GM12892 (cell line): ENCODE results near the gene ALOX15B.
A peak's percentile ranks its signal among the peaks of the same experiment; 100 is the strongest.

Experiments used
- DNase-seq: peaks from one replicate; pipeline ENCODE4 v3.0.0; 2011; ENCODE audit not compliant: insufficient read length
- FAIRE-seq: peaks from 2 replicates; lab custom pipeline; 2011; peaks lifted over from hg19 to GRCh38; lab: Jason Lieb, UNC
- POLR2A ChIP-seq: IDR thresholded peaks from 2 replicates; pipeline ENCODE4 v1.6.1; 2011; ENCODE audit warnings: low read depth, low read length, control low read depth
- POLR2AphosphoS5 ChIP-seq: IDR thresholded peaks from 2 replicates; pipeline ENCODE4 v1.6.1; 2011; ENCODE audit warnings: low read depth, low read length, control low read depth
- TAF1 ChIP-seq: IDR thresholded peaks from 2 replicates; pipeline ENCODE4 v1.6.1; 2011; ENCODE audit warnings: low read depth, mild to moderate bottlenecking, control low read depth, low read length, borderline replicate concordance

The ALOX15B gene

GRCh38 chr17:8080799-8081219 lies 42.0 kb downstream of the ALOX15B start:
- no peak for FAIRE-seq

DNA sequence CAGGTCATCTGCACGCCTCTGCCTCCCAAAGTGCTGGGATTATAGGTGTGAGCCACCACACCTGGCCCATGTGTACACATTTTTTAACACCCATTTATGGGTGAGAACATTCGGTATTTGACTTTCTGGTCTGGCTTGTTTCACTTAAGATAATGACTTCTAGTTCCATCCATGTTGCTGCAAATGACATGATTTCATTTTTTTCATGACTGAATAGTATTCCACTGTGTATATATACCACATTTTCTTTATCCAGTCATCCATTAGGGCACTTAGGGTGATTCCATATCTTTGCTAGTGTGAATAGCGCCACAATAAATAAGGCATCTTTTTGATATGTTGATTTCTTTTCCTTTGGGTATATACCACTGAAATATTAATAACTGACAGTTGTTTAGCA lies 43.0 kb downstream of the ALOX15B start:
- TF ChIP-seq POLR2A = no peak
- no peak for TF ChIP-seq TAF1
- no peak for TF ChIP-seq POLR2AphosphoS5
- DNase-seq (no peak), FAIRE-seq (no peak)

More at GRCh38 chr17:8080799-8081219, 42.0 kb downstream of the ALOX15B start:
- TF ChIP-seq POLR2AphosphoS5 (no peak), TAF1 (no peak), POLR2A (no peak)
- DNase-seq = no peak

GRCh38 chr17:8082292-8082691 lies 43.4 kb downstream of the ALOX15B start:
- no peak for FAIRE-seq
- TF ChIP-seq POLR2A (no peak), POLR2AphosphoS5 (no peak), TAF1 (no peak)
- no peak for DNase-seq

DNA sequence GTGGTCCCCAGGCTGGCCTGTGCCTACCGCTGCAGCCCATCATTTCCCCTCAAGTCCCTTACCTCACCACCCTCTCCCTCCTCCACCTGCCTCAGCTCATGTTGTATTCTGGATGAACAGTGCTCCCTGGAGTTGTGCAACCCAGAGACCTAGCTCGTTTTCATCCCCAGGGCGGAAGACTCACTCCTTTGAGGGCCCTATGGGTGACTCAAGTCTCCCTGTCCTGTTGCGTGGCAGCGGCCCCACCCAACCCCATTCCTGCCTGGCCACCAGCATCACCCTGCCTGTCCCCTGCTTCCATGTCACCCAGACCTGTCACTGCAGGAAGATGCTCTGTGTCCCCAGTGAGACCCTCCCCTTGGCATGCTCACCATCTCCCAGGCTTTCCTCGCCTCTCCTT lies 45.4 kb downstream of the ALOX15B start:
- DNase-seq (no peak), FAIRE-seq (no peak)
- TF ChIP-seq POLR2AphosphoS5 (no peak), TAF1 (no peak)

DNA sequence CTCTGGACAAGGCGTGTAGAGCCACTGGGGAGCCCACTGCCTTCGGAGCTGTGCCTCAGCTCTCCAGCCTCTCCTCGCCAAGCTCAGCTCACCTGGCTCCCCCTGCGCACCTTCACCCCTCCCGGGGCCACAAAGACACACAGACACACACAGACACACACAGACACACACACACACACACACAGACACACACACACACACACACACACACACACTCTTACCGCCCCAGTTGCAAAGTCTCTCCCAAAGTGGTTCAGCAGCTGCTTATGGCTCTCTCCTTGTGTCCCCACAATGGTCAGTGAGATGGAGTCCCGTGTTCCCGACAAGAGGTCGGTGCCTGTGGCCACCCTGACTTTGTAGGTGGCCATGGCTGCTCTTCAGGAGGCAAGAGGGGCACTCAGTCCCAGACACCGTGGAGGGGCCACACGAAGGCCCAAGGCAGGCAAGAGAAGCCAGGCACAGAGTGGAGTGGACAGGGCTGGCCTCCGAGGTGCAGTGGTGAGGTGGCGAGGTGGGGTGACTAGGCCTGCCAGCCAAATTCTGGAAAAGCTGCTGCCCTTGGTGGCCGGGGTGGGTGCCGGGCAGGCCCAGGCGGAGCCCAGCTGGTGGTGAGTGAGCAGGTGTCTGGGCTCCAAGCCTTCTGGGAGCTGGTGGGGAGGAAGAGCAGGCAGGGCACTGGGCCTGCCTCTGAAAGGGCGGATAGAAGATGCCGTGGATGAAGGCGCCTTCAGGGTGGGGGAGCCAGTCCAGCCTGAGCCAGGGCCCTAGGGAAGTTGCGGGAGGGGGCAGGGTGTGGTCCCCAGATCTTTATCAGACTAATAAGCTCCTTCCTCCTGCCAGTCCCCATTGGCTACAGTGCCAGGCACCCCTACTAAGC lies 48.5 kb downstream of the ALOX15B start, which contains the start of gene ALOX12B:
ALOX12B (minus strand) TSS at position 642 of the 877 bp plus-strand sequence; CDS start at position 368, 274 bp downstream.
- DNase-seq = no peak
- TF ChIP-seq POLR2A (no peak), POLR2AphosphoS5 (no peak)
- no peak for FAIRE-seq

DNA sequence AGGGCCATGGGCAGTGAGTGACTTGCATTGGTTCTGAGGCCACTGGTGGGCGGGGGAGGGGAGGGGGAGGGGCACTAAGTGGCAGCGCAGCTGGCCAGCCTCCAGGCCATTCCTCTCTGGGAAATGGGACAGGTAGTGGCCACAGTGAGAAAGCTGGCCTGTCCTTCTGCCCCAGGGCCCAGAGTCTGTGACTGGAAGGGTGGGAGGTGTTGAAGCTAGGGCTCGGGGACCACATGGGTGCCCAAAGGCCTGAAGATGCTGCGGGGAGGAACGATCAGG lies 49.0 kb downstream of the ALOX15B start:
- TF ChIP-seq POLR2AphosphoS5 (no peak), TAF1 (no peak), POLR2A (no peak)
- DNase-seq (no peak), FAIRE-seq (no peak)

DNA sequence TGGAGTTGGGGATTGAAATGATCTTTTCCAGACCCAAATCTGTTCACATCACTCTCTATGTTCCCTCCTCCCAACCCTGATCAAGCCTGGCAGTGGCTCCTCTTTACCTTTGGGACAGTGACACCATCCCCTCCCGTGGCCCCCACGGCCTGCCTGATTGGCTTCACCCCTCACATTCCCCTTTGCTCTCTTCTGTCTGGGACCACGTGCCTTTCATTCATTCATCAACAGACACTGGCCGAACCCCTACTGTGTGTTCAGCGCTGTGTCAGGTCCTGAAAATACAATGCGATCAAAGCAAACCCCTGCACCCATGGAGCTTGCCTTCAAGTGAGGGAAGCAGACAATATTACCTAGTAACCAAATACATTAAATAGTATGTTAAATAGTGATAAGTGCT lies 50.9 kb downstream of the ALOX15B start:
- DNase-seq (no peak), FAIRE-seq (no peak)
- TF ChIP-seq POLR2A = no peak
- TF ChIP-seq POLR2AphosphoS5 = no peak

GRCh38 chr17:8091033-8091687 lies 52.3 kb downstream of the ALOX15B start:
- peak; percentile 86 for FAIRE-seq
- no peak for DNase-seq
- no peak for TF ChIP-seq TAF1
- no peak for TF ChIP-seq POLR2AphosphoS5

DNA sequence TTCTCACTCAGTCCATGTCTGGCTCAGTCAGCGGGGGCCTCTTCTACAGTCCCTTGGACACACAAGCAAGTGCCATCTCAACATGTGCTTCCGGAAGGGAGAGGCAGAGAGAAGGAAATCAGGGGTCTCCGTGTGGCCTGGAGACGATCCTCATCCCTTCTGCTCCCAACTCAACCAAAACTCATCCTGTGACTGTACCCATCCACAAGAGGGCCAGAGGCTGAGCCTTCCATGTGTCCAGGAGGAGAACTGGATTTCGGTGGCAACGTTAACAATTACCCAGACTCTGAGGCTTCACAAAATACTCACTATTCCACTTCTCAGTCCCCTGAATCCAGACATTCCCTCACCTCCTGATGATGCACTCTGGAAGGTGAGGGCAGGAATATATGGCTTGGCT lies 56.5 kb downstream of the ALOX15B start:
- FAIRE-seq (no peak), DNase-seq (no peak)
- TF ChIP-seq TAF1 = no peak
- no peak for TF ChIP-seq POLR2A
- no peak for TF ChIP-seq POLR2AphosphoS5

DNA sequence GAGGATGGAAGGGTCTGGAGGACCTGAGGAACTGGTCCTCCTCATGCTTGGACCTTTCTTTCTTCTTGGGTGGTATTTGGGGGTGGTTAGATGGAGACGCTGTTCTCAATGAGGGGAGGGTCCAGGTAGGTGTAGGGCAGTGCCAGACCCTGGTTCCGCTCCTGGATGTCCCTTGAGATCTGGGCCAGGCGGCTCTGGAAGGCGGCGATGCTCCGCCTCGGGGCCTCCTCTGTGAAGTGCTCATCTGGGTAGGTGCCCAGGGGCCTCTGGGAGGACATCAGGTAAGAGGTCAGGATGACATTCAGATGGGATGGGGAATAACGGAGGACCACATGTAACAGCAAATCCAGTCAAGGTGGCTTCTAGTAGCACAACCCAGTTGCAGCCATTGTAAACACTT lies 57.7 kb downstream of the ALOX15B start:
- FAIRE-seq (no peak), DNase-seq (no peak)
- TF ChIP-seq TAF1 = no peak
- no peak for TF ChIP-seq POLR2AphosphoS5
- TF ChIP-seq POLR2A = no peak
